ENCODE measurements around the gene GALNT13.
"Not testable (repeated sequence)": the region's sequence is repeated elsewhere in the genome, so short reads cannot be mapped to it uniquely, and the experiment has no call there.

GALNT13 gene

GRCh38 chr2:154408786-154409185, 537.1 kb downstream of the GALNT13 start:
- no peak for DNase-seq (ENCODE audit: low read depth, low spot score)

GRCh38 chr2:154422251-154422650, 550.5 kb downstream of the GALNT13 start:
- DNase-seq (ENCODE audit: low read depth, low spot score): no peak

- DNase-seq (ENCODE audit: low read depth, low spot score): no peak
These were observed 554.3 kb downstream of the GALNT13 start for GRCh38 chr2:154425994-154426393.

- DNase-seq (ENCODE audit: low read depth, low spot score): no peak
These were observed 555.7 kb downstream of the GALNT13 start for GRCh38 chr2:154427453-154427852.

- no peak for DNase-seq (ENCODE audit: low read depth, low spot score)
These were observed 556.3 kb downstream of the GALNT13 start for GRCh38 chr2:154428022-154428421.

GRCh38 chr2:154433010-154433409, 561.3 kb downstream of the GALNT13 start:
- no peak for DNase-seq (ENCODE audit: low read depth, low spot score)

GRCh38 chr2:154437104-154437503, 565.4 kb downstream of the GALNT13 start:
- no peak for DNase-seq (ENCODE audit: low read depth, low spot score)

GRCh38 chr2:154439156-154439555, 567.4 kb downstream of the GALNT13 start:
- no peak for DNase-seq (ENCODE audit: low read depth, low spot score)

GRCh38 chr2:154443919-154444318, 572.2 kb downstream of the GALNT13 start:
- DNase-seq (ENCODE audit: low read depth, low spot score): no peak

GRCh38 chr2:154446324-154446723, 574.6 kb downstream of the GALNT13 start:
- DNase-seq (ENCODE audit: low read depth, low spot score): no peak

- no peak for DNase-seq (ENCODE audit: low read depth, low spot score)
These were observed 576.2 kb downstream of the GALNT13 start for GRCh38 chr2:154447727-154448418.

- DNase-seq (ENCODE audit: low read depth, low spot score): no peak
These were observed 578.4 kb downstream of the GALNT13 start for GRCh38 chr2:154449951-154450658.

GRCh38 chr2:154452471-154452870, 580.7 kb downstream of the GALNT13 start:
- DNase-seq (ENCODE audit: low read depth, low spot score): no peak

- DNase-seq (ENCODE audit: low read depth, low spot score): no peak
These were observed 581.3 kb downstream of the GALNT13 start for GRCh38 chr2:154452906-154453493.

GRCh38 chr2:154455166-154455565, 583.4 kb downstream of the GALNT13 start:
- DNase-seq (ENCODE audit: low read depth, low spot score): no peak

GRCh38 chr2:154455866-154456265, 584.1 kb downstream of the GALNT13 start:
- DNase-seq (ENCODE audit: low read depth, low spot score): no peak

- no peak for DNase-seq (ENCODE audit: low read depth, low spot score)
These were observed 585.6 kb downstream of the GALNT13 start for GRCh38 chr2:154457286-154457685.

GRCh38 chr2:154459286-154459685, 587.6 kb downstream of the GALNT13 start:
- no peak for DNase-seq (ENCODE audit: low read depth, low spot score)

GRCh38 chr2:154462634-154463033, 590.9 kb downstream of the GALNT13 start:
- DNase-seq (ENCODE audit: low read depth, low spot score): no peak

GRCh38 chr2:154466226-154466625, 594.5 kb downstream of the GALNT13 start:
- DNase-seq (ENCODE audit: low read depth, low spot score): no peak

GRCh38 chr2:154470376-154470775, 598.7 kb downstream of the GALNT13 start:
- DNase-seq (ENCODE audit: low read depth, low spot score): no peak

- DNase-seq (ENCODE audit: low read depth, low spot score): not testable (repeated sequence)
These were observed 599.8 kb downstream of the GALNT13 start for GRCh38 chr2:154471492-154471891.

GRCh38 chr2:154477319-154477718, 605.6 kb downstream of the GALNT13 start:
- no peak for DNase-seq (ENCODE audit: low read depth, low spot score)
